ENCODE measurements around the gene PPP2R2C.
A peak's percentile ranks its signal among the peaks of the same experiment; 100 is the strongest.

Gene PPP2R2C

GRCh38 chr4:6308899-6309643 lies 163.3 kb downstream of the PPP2R2C start (continued):
- TF ChIP-seq, protein P1, sequence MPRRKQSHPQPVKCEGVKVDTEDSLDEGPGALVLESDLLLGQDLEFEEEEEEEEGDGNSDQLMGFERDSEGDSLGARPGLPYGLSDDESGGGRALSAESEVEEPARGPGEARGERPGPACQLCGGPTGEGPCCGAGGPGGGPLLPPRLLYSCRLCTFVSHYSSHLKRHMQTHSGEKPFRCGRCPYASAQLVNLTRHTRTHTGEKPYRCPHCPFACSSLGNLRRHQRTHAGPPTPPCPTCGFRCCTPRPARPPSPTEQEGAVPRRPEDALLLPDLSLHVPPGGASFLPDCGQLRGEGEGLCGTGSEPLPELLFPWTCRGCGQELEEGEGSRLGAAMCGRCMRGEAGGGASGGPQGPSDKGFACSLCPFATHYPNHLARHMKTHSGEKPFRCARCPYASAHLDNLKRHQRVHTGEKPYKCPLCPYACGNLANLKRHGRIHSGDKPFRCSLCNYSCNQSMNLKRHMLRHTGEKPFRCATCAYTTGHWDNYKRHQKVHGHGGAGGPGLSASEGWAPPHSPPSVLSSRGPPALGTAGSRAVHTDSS (tag by site-specific recombination; IDR thresholded peaks at IDR 0.05), result no peak
- TF ChIP-seq GFI1B (tag by site-specific recombination; IDR thresholded peaks at IDR 0.05) (no peak), ZNF48 (tag by site-specific recombination; IDR thresholded peaks at IDR 0.05) (no peak), ZNF704 (tag by site-specific recombination; IDR thresholded peaks at IDR 0.05) (no peak), ZNF549 (tag by site-specific recombination; IDR thresholded peaks at IDR 0.05) (no peak), ZNF112 (tag by site-specific recombination; IDR thresholded peaks at IDR 0.05) (no peak), ZNF280C (tag by site-specific recombination; IDR thresholded peaks at IDR 0.05) (no peak), REPIN1 (tag by site-specific recombination; IDR thresholded peaks at IDR 0.05; ENCODE audit: low read depth) (no peak), ZNF184 (tag by site-specific recombination; IDR thresholded peaks at IDR 0.05) (no peak), ZSCAN23 (tag by site-specific recombination; IDR thresholded peaks at IDR 0.05) (no peak), SETDB1 (IDR thresholded peaks at IDR 0.05; ENCODE audit: insufficient read length, low read length) (no peak), BCL11B (tag by site-specific recombination; IDR thresholded peaks at IDR 0.05; ENCODE audit: low read depth) (no peak), HOXA7 (CRISPR knock-in tag; IDR thresholded peaks at IDR 0.05; ENCODE audit: borderline replicate concordance) (no peak), ZFP69B (tag by site-specific recombination; IDR thresholded peaks at IDR 0.05) (no peak), ZNF404 (tag by site-specific recombination; IDR thresholded peaks at IDR 0.05) (no peak), ZNF626 (tag by site-specific recombination; IDR thresholded peaks at IDR 0.05) (no peak), IKZF3 (tag by site-specific recombination; IDR thresholded peaks at IDR 0.05) (no peak), AEBP2 (tag by site-specific recombination; IDR thresholded peaks at IDR 0.05; ENCODE audit: borderline replicate concordance) (no peak), ZNF223 (tag by site-specific recombination; IDR thresholded peaks at IDR 0.05) (no peak), ZNF621 (tag by site-specific recombination; IDR thresholded peaks at IDR 0.05) (no peak), ZNF174 (tag by site-specific recombination; IDR thresholded peaks at IDR 0.05) (no peak), ZNF335 (tag by site-specific recombination; conservative IDR thresholded peaks at IDR 0.05) (peak; percentile 69), KLF9 (tag by site-specific recombination; IDR thresholded peaks at IDR 0.05; ENCODE audit: low read depth) (peak; percentile 77), ZIC2 (tag by site-specific recombination; IDR thresholded peaks at IDR 0.05) (peak; percentile 54), ZNF76 (tag by site-specific recombination; IDR thresholded peaks at IDR 0.05; ENCODE audit: borderline replicate concordance, low read depth) (peak; percentile 32; the same call in 1 of the 2 replicates), ZNF10 (tag by site-specific recombination; IDR thresholded peaks at IDR 0.05) (no peak), PATZ1 (tag by site-specific recombination; IDR thresholded peaks at IDR 0.05) (peak; percentile 47; the same call in 1 of the 2 replicates), HIC1 (tag by site-specific recombination; IDR thresholded peaks at IDR 0.05) (no peak), ZNF416 (tag by site-specific recombination; IDR thresholded peaks at IDR 0.05) (no peak), ZNF266 (tag by site-specific recombination; IDR thresholded peaks at IDR 0.05; ENCODE audit: low read depth) (no peak), ZNF19 (tag by site-specific recombination; IDR thresholded peaks at IDR 0.05; ENCODE audit: low read depth) (no peak)
